Measurements from ENCODE around the gene CMTM8. TPM values are rescaled to one million over a fixed set of nuclear protein-coding genes. Genes with fewer than 3 reads are reported as not detected.

The CMTM8 gene
- total and polyA plus RNA-seq, 2 of the 8 experiments (the other 6 are each of a cell fraction or from before 2014, with no cell fraction given), result 10.5 to 22.4 TPM

DNA sequence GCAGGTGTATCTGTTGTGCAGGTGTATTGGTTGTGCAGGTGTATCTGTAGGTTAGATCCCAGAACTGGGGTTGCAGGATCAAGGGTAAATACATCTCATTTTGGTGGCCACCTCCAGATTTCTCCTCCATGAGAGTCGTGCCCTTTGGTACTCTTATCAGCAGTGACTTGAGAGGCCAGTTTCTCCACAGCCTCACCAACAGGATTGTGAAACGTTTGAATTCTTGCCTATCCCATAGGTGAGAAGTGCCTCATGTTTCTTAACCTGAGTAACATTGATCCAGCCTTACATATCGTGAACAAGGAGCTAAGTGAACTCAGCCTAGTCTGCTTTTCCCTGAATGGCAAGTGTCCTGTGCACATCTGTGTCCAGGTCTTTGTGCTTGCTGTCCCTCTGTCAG, 55.4 kb downstream of the CMTM8 start (continued):
- TF ChIP-seq, protein P1, sequence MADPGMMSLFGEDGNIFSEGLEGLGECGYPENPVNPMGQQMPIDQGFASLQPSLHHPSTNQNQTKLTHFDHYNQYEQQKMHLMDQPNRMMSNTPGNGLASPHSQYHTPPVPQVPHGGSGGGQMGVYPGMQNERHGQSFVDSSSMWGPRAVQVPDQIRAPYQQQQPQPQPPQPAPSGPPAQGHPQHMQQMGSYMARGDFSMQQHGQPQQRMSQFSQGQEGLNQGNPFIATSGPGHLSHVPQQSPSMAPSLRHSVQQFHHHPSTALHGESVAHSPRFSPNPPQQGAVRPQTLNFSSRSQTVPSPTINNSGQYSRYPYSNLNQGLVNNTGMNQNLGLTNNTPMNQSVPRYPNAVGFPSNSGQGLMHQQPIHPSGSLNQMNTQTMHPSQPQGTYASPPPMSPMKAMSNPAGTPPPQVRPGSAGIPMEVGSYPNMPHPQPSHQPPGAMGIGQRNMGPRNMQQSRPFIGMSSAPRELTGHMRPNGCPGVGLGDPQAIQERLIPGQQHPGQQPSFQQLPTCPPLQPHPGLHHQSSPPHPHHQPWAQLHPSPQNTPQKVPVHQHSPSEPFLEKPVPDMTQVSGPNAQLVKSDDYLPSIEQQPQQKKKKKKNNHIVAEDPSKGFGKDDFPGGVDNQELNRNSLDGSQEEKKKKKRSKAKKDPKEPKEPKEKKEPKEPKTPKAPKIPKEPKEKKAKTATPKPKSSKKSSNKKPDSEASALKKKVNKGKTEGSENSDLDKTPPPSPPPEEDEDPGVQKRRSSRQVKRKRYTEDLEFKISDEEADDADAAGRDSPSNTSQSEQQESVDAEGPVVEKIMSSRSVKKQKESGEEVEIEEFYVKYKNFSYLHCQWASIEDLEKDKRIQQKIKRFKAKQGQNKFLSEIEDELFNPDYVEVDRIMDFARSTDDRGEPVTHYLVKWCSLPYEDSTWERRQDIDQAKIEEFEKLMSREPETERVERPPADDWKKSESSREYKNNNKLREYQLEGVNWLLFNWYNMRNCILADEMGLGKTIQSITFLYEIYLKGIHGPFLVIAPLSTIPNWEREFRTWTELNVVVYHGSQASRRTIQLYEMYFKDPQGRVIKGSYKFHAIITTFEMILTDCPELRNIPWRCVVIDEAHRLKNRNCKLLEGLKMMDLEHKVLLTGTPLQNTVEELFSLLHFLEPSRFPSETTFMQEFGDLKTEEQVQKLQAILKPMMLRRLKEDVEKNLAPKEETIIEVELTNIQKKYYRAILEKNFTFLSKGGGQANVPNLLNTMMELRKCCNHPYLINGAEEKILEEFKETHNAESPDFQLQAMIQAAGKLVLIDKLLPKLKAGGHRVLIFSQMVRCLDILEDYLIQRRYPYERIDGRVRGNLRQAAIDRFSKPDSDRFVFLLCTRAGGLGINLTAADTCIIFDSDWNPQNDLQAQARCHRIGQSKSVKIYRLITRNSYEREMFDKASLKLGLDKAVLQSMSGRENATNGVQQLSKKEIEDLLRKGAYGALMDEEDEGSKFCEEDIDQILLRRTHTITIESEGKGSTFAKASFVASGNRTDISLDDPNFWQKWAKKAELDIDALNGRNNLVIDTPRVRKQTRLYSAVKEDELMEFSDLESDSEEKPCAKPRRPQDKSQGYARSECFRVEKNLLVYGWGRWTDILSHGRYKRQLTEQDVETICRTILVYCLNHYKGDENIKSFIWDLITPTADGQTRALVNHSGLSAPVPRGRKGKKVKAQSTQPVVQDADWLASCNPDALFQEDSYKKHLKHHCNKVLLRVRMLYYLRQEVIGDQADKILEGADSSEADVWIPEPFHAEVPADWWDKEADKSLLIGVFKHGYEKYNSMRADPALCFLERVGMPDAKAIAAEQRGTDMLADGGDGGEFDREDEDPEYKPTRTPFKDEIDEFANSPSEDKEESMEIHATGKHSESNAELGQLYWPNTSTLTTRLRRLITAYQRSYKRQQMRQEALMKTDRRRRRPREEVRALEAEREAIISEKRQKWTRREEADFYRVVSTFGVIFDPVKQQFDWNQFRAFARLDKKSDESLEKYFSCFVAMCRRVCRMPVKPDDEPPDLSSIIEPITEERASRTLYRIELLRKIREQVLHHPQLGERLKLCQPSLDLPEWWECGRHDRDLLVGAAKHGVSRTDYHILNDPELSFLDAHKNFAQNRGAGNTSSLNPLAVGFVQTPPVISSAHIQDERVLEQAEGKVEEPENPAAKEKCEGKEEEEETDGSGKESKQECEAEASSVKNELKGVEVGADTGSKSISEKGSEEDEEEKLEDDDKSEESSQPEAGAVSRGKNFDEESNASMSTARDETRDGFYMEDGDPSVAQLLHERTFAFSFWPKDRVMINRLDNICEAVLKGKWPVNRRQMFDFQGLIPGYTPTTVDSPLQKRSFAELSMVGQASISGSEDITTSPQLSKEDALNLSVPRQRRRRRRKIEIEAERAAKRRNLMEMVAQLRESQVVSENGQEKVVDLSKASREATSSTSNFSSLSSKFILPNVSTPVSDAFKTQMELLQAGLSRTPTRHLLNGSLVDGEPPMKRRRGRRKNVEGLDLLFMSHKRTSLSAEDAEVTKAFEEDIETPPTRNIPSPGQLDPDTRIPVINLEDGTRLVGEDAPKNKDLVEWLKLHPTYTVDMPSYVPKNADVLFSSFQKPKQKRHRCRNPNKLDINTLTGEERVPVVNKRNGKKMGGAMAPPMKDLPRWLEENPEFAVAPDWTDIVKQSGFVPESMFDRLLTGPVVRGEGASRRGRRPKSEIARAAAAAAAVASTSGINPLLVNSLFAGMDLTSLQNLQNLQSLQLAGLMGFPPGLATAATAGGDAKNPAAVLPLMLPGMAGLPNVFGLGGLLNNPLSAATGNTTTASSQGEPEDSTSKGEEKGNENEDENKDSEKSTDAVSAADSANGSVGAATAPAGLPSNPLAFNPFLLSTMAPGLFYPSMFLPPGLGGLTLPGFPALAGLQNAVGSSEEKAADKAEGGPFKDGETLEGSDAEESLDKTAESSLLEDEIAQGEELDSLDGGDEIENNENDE (IDR thresholded peaks at IDR 0.05; ENCODE audit: insufficient replicate concordance, low read length), result no peak
- TF ChIP-seq GTF2F1 (IDR thresholded peaks at IDR 0.05; ENCODE audit: borderline replicate concordance, low read depth, low read length) (no peak), PHF8 (conservative IDR thresholded peaks at IDR 0.05; ENCODE audit: low read depth, low read length) (no peak), KDM5A (IDR thresholded peaks at IDR 0.05; ENCODE audit: low read length) (no peak), SUZ12 (IDR thresholded peaks at IDR 0.05; ENCODE audit: low read length) (no peak), POU5F1 (IDR thresholded peaks at IDR 0.05; ENCODE audit: low read depth, low read length) (no peak), CEBPB (IDR thresholded peaks at IDR 0.05; ENCODE audit: low read depth, low read length) (no peak), KDM4A (IDR thresholded peaks at IDR 0.05; ENCODE audit: low read depth, low read length, severe bottlenecking) (no peak), RFX5 (IDR thresholded peaks at IDR 0.05; ENCODE audit: borderline replicate concordance, low read depth, low read length) (no peak), SIRT6 (IDR thresholded peaks at IDR 0.05; ENCODE audit: low read length) (no peak), CTBP2 (IDR thresholded peaks at IDR 0.05; ENCODE audit: borderline replicate concordance, insufficient read depth, insufficient read length, low read length) (no peak)
- TF ChIP-seq, protein P2, sequence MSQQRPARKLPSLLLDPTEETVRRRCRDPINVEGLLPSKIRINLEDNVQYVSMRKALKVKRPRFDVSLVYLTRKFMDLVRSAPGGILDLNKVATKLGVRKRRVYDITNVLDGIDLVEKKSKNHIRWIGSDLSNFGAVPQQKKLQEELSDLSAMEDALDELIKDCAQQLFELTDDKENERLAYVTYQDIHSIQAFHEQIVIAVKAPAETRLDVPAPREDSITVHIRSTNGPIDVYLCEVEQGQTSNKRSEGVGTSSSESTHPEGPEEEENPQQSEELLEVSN (IDR thresholded peaks at IDR 0.05), result no peak
